CD14-positive monocyte (primary cell): ENCODE measurements around the gene PDE9A. TPM values are rescaled to one million over a fixed set of nuclear protein-coding genes. Genes with fewer than 3 reads are reported as not detected.

Source experiments
- DNase-seq, 3 donors: peaks; one replicate each; pipeline ENCODE4 v3.0.0-alpha.2; 2011 to 2022
- H2AFZ ChIP-seq: 2 replicates; pipeline ENCODE4 v1.6.0; 2012; ENCODE audit warnings: mild to moderate bottlenecking, low read depth, low read length, inconsistent platforms; ENCODE audit not compliant: insufficient read depth, poor library complexity, severe bottlenecking
- H3K27ac ChIP-seq, 2 donors: 1 replicate in 1 of 2; 2 replicates in 1 of 2; pipeline ENCODE4 v1.5.1; 2012 to 2013; ENCODE audit warnings: low read length in 2 of 2, control low read depth in 1 of 2, inconsistent platforms in 1 of 2, low read depth in 1 of 2, mild to moderate bottlenecking in 1 of 2
- H3K27me3 ChIP-seq, 2 donors: one replicate each; pipeline versions ENCODE4 v1.6.0 to v1.6.1; 2011 to 2013; ENCODE audit warnings: low read length in 2 of 2; ENCODE audit not compliant: control insufficient read depth in 2 of 2, insufficient read depth in 2 of 2
- H3K36me3 ChIP-seq, 2 donors: replicated peaks in 1 of 2; 1 replicate in 1 of 2; 2 replicates in 1 of 2; pipeline versions ENCODE4 v1.5.1 to v1.6.1; 2012 to 2013; ENCODE audit warnings: low read length in 2 of 2, control low read depth in 1 of 2, inconsistent platforms in 1 of 2, mild to moderate bottlenecking in 1 of 2; ENCODE audit not compliant: insufficient read depth in 2 of 2, control insufficient read depth in 1 of 2
- H3K4me1 ChIP-seq, 2 donors: 1 replicate in 1 of 2; 2 replicates in 1 of 2; pipeline versions ENCODE4 v1.5.1 to v1.6.1; 2012 to 2013; ENCODE audit warnings: low read length in 2 of 2, control low read depth in 1 of 2, inconsistent platforms in 1 of 2, mild to moderate bottlenecking in 1 of 2, moderate library complexity in 1 of 2; ENCODE audit not compliant: insufficient read depth in 2 of 2, control insufficient read depth in 1 of 2
- H3K4me2 ChIP-seq: replicated peaks from 2 replicates; pipeline ENCODE3; 2012; ENCODE audit warnings: low read length, moderate library complexity, mild to moderate bottlenecking; ENCODE audit not compliant: poor library complexity, severe bottlenecking; ENCODE audit errors: extremely low read depth
- H3K4me3 ChIP-seq, 3 experiments: fragments of 200-600 bp in 1 of 3; sonication (generic) in 1 of 3; replicated peaks in 1 of 3; 1 replicate in 2 of 3; 2 replicates in 1 of 3; pipeline ENCODE4 v1.5.1; 2011 to 2013; ENCODE audit warnings: low read length in 3 of 3, mild to moderate bottlenecking in 3 of 3, control low read depth in 2 of 3, low read depth in 2 of 3, inconsistent platforms in 1 of 3, moderate library complexity in 1 of 3
- H3K79me2 ChIP-seq: 2 replicates; pipeline ENCODE4 v1.6.0; 2012; ENCODE audit warnings: mild to moderate bottlenecking, control low read depth, inconsistent platforms, low read length, moderate library complexity; ENCODE audit not compliant: insufficient read depth
- H3K9ac ChIP-seq: 2 replicates; pipeline ENCODE4 v1.6.0; 2017; ENCODE audit warnings: low read length, mild to moderate bottlenecking; ENCODE audit not compliant: insufficient read depth, poor library complexity, severe bottlenecking
- H3K9me3 ChIP-seq, 2 donors: replicated peaks in 1 of 2; 1 replicate in 1 of 2; 2 replicates in 1 of 2; pipeline versions ENCODE4 v1.5.1 to v1.6.1; 2012 to 2013; ENCODE audit warnings: low read length in 2 of 2, control low read depth in 1 of 2; ENCODE audit not compliant: control insufficient read depth in 1 of 2, insufficient read depth in 1 of 2
- H4K20me1 ChIP-seq: 2 replicates; pipeline ENCODE4 v1.6.0; 2012; ENCODE audit warnings: mild to moderate bottlenecking, low read length, control low read depth, moderate library complexity; ENCODE audit not compliant: insufficient read depth
- H3K27ac Mint-ChIP-seq, 7 donors: one replicate each; pipeline ENCODE4 v1.8.0; 2020; ENCODE audit warnings: mild to moderate bottlenecking in 7 of 7, mixed read lengths in 7 of 7, moderate library complexity in 6 of 7, inconsistent platforms in 2 of 7
- H3K27me3 Mint-ChIP-seq, 3 donors: one replicate each; pipeline ENCODE4 v1.8.0; 2021 to 2022; ENCODE audit warnings: low read depth in 3 of 3, mild to moderate bottlenecking in 3 of 3, mixed read lengths in 3 of 3, moderate library complexity in 3 of 3, inconsistent platforms in 1 of 3
- H3K36me3 Mint-ChIP-seq, 2 donors: one replicate each; pipeline ENCODE4 v1.8.0; 2020; ENCODE audit warnings: mixed read lengths in 2 of 2, inconsistent platforms in 1 of 2, mild to moderate bottlenecking in 1 of 2
- H3K4me1 Mint-ChIP-seq: one replicate; pipeline ENCODE4 v1.8.0; 2020; ENCODE audit warnings: mild to moderate bottlenecking, mixed read lengths
- H3K4me3 Mint-ChIP-seq, 2 donors: one replicate each; pipeline ENCODE4 v1.8.0; 2020; ENCODE audit warnings: mild to moderate bottlenecking in 2 of 2, mixed read lengths in 2 of 2, moderate library complexity in 1 of 2
- H3K9me3 Mint-ChIP-seq, 7 donors: one replicate each; pipeline ENCODE4 v1.8.0; 2020 to 2022; ENCODE audit warnings: mixed read lengths in 7 of 7, mild to moderate bottlenecking in 6 of 7, moderate library complexity in 6 of 7, inconsistent platforms in 2 of 7
- WGBS: methylation state at CpG from one replicate; pipeline ENCODE4 v1.1.5; 2013; ENCODE audit warnings: missing lambda C conversion rate; ENCODE audit not compliant: insufficient coverage; 5-methylcytosine and 5-hydroxymethylcytosine counted together
- intact Hi-C, 2 donors: fragments of 100-400 bp; cut with micrococcal nuclease; formaldehyde crosslinking; loops; one replicate each; pipeline versions ENCODE4 v1.15.0 to v1.15.1; 2023
- polyA plus RNA-seq, 3 donors: library from polyadenylated mRNA; depleted of rRNA in 1 of 3; unstranded in 2 of 3; stranded (reverse) in 1 of 3; fragments of 300-500 nt in 2 of 3; fragments of >200 nt in 1 of 3; fragmentation: Illumina TruSeq in 2 of 3; gene quantifications; 1 replicate in 2 of 3; 2 replicates in 1 of 3; pipeline ENCODE4 v1.2.3, GENCODE V29; 2012 to 2021
- TF ChIP-seq, protein P1 (sequence below): fragments of 200-600 bp; IDR thresholded peaks from one replicate; pipeline ENCODE4 v1.8.0; 2022; ENCODE audit warnings: antibody characterized with exemption, mild to moderate bottlenecking

Gene PDE9A
- polyA plus RNA-seq, 3 donors = 0.05 to 0.52 TPM; not detected in 1

DNA sequence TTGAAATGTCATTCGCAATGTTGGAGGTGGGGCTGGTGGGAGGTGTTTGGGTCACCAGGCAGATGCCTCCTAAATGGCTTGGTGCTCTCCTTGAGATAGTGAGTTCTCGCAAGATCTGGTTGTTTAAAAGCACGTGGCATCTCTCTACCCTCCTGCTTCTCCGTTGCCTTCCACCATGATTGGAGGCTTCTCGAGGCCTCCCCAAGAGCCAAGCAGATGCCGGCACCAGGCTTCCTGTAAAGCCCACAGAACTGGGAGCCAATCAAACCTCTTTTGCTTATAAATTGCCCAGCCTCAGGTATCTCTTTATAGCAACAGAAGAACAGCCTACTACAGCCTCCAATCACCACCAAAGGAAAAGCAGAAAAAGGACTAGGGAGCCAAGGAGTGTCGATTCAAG lies 80.5 kb downstream of the PDE9A start:
- H3K27ac Mint-ChIP-seq = peak overlapping the region; percentile 84 to 95 (median 92)
- peaks cover 0 to 4% (median 3%) of the 10 kb centered on the region in 3 donors for H3K27me3 Mint-ChIP-seq
- H3K79me2 ChIP-seq = no peaks in the 10 kb centered on the region
- H3K4me3 Mint-ChIP-seq = no peak overlapping the region
- intact Hi-C loops = no loop called here
- peaks cover 0 to 8% (median 0%) of the 10 kb centered on the region in 7 donors for H3K9me3 Mint-ChIP-seq
- H2AFZ ChIP-seq = peak overlapping the region; percentile 74
- no peaks in the 10 kb centered on the region for H3K27me3 ChIP-seq
- peak overlapping the region; percentile 34 to 96 for H3K27ac ChIP-seq
- no peaks in the 10 kb centered on the region for H3K9me3 ChIP-seq
- peak overlapping the region; percentile 70 for H3K4me2 ChIP-seq
- H4K20me1 ChIP-seq = no peaks in the 10 kb centered on the region
- 97% methylated on average over 5 of the region's 7 CpGs for WGBS
- TF ChIP-seq, protein P1, sequence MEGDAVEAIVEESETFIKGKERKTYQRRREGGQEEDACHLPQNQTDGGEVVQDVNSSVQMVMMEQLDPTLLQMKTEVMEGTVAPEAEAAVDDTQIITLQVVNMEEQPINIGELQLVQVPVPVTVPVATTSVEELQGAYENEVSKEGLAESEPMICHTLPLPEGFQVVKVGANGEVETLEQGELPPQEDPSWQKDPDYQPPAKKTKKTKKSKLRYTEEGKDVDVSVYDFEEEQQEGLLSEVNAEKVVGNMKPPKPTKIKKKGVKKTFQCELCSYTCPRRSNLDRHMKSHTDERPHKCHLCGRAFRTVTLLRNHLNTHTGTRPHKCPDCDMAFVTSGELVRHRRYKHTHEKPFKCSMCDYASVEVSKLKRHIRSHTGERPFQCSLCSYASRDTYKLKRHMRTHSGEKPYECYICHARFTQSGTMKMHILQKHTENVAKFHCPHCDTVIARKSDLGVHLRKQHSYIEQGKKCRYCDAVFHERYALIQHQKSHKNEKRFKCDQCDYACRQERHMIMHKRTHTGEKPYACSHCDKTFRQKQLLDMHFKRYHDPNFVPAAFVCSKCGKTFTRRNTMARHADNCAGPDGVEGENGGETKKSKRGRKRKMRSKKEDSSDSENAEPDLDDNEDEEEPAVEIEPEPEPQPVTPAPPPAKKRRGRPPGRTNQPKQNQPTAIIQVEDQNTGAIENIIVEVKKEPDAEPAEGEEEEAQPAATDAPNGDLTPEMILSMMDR = no peak
- H3K9ac ChIP-seq = peak overlapping the region; percentile 54
- peaks cover 0 to 3% of the 10 kb centered on the region in 2 donors for H3K36me3 Mint-ChIP-seq
- peaks cover 53 to 60% of the 10 kb centered on the region in 2 donors for H3K4me1 ChIP-seq
- no peak for DNase-seq
- peak overlapping the region in 1 of 3 experiments; percentile 57 for H3K4me3 ChIP-seq
- H3K36me3 ChIP-seq = no peaks in the 10 kb centered on the region
- H3K4me1 Mint-ChIP-seq = peaks cover 58% of the 10 kb centered on the region

DNA sequence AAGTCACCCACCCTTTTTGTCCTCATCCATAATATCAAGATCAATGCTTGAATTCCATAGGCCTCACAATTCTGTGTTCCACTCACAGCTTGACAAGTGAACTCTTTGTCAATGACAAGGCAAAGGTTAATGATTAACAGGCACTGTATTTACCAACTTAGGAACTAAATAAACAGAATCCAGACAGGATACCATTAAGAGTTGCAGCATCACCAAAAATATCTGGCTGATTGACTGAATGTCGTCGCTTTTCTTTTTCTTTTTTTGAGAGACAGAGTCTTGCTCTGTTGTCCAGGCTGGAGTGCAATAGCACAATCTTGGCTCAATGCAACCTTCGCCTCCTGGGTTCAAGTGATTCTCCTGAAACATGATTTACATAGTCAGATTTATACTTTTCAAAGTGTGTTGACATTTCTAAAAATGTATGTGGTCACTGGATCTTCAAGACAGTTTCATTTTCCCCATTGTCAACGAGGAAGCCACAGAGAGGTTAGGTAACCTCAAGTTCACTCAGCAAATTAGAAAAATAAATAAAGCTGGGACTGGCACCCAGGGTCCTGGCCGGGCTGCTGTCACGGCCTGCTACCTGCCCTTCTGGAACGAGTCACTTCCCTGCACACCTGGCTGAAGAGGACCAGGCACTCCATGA lies 81.0 kb downstream of the PDE9A start:
- TF ChIP-seq, protein P1 = no peak
- H3K9me3 Mint-ChIP-seq = peaks cover 0 to 3% (median 0%) of the 10 kb centered on the region in 7 donors
- Histone ChIP-seq H3K9ac (peak overlapping the region; percentile 54), H3K27ac (peak overlapping the region; percentile 34 to 96), H3K27me3 (no peaks in the 10 kb centered on the region), H3K4me1 (peaks cover 56 to 65% of the 10 kb centered on the region in 2 donors), H3K79me2 (no peaks in the 10 kb centered on the region), H4K20me1 (no peaks in the 10 kb centered on the region), H3K4me2 (peak overlapping the region; percentile 70), H3K9me3 (no peaks in the 10 kb centered on the region), H2AFZ (peak overlapping the region; percentile 74), H3K4me3 (peak overlapping the region in 1 of 3 experiments; percentile 57), H3K36me3 (no peaks in the 10 kb centered on the region)
- intact Hi-C loops = no loop called here
- H3K27ac Mint-ChIP-seq = peak overlapping the region; percentile 84 to 95 (median 94)
- peaks cover 0 to 3% of the 10 kb centered on the region in 2 donors for H3K36me3 Mint-ChIP-seq
- WGBS = 11% methylated on average over 5 of the region's 7 CpGs
- H3K4me3 Mint-ChIP-seq = peak overlapping the region; percentile 16 to 66
- peak; percentile 22 to 39 (median 31) for DNase-seq
- peaks cover 63% of the 10 kb centered on the region for H3K4me1 Mint-ChIP-seq
- peaks cover 0 to 4% (median 3%) of the 10 kb centered on the region in 3 donors for H3K27me3 Mint-ChIP-seq
